Measurements from ENCODE around the gene FGR.

Gene FGR

GRCh38 chr1:27583479-27583878, 51.5 kb downstream of the FGR start:
- DNase-seq: no peak

DNA sequence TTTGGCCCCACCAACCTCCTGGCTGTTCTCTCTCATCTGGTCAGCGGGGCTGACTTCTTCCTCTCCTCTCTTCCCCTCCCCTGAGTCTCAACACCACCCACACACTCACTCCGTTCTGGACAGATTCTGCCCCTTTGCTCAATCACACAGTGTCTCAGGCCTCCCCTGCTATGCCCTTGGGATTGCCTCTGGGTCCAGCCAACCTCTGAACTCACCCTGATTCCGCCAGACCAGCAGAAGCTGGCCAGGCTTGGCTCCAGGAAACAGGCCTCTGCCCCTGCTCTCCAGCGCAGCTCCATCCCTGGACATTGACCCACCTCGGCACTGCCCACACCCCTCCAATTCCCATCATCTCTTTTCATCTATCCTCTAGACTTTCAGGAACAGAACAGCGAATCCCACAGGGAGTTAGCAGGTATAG, 53.2 kb downstream of the FGR start:
- no peak for DNase-seq

GRCh38 chr1:27577504-27578188, 57.3 kb downstream of the FGR start:
- DNase-seq: no peak

GRCh38 chr1:27576806-27577227, 58.2 kb downstream of the FGR start:
- DNase-seq: no peak

DNA sequence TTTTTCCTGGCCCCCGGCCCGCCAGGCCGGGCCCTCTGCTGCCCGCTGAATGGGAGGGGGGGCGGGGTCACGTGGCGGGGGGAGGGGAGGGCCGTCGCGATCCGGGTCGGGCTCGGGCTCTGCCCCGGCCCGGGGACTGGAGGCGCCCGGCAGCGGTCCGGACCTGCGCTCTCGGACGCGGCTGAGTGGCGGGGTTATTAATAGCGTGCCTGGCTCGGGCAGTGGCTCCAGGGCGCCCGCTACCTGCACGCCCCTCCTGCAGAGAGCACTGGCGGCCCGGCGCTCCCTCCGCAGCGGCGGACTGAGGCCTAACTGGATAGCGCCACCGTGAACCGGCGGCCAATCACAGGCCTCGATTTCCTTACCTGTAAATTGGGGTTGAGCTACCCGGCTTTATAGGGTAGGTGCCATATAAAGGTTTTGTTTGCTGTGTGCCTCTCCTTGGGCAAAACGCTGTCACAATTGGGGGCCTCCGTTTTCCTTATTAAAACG, 59.1 kb downstream of the FGR start:
- DNase-seq: no peak

DNA sequence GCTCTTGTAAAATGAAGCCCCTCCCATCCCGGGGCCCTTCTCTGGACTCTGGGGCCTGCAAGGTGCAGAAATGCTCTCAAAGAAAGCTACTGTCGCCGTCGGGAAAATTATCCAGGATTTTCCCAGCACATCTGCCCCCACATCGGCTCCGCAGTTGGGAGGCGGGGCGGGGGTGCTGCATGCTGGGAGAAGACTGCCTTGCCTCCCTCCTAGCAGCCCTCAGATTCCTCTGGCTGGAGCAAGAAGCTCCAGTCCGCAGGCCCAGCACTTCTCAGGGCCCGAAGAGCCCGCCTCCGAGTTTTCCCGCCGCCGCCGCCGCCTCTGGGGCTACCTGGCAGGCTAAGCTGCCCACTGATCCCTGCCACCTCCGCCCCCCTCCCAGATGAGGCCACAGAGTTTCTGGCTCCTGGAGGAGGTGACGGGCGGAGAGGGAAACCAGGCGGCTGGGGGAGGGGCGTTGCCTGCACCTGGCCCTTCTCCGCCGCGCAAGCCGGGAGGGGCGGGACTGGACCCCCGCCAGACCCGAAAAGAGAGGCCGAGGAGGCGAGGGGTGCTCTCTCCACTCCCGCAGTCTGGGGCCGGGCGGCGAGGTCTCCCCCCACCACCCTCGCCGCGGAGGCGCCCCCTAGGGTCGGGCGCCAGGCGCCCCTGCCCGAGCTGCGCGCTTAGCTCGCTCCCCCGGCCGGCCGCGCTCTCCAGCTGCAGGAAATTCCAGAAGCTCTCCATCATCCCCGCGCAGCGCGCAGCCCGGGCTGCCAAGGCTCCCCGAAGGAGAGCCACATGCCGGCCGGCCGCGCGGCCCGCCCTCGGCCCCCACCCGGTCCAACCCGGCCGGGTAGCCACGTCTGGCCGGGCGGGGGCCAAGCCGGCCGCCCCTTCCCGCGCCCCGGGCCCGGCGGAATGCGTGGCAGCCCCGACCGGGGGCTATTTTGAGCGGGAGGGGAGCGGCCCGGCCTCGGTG, 59.8 kb downstream of the FGR start:
- no peak for DNase-seq

DNA sequence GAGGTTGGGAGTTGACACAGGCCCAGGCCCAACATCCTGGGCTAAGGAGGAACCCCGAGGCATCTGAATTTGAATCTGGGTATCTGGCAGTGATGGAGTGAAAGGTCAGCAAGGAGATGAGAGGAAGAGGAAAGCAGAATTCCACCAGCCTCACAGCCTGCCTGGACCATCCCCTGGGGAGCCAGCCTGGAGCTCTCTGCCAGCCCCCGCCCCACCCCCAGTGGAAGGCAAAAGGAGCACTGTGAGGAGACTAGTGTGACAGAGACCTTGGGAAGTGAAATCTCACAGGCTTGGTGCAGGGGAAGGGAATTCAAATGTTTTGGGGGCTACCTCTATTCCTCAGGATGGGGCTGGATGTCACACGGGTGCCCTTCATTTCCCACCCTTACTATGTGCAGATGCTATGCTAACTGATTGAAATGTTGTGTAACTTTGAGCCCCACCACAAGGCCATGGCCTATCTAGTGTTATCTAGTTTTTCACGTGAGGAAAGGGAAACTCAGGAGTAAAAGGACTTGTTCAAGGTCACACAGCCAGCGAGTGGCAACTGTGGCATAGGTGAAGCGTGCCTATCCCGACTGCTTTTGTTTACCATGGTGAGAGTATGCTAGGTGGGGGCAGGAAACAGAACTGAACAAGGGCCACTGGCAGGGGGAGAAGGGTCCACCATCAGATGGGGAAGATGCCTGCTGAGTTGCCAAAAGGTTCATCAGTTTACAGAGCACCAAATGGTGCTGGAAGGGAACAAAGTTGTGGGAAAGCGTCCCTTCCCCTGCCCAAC, 60.8 kb downstream of the FGR start:
- no peak for DNase-seq

GRCh38 chr1:27572679-27573426, 62.1 kb downstream of the FGR start:
- no peak for DNase-seq

GRCh38 chr1:27572019-27572678, 62.8 kb downstream of the FGR start:
- DNase-seq: no peak

GRCh38 chr1:27571439-27572018, 63.5 kb downstream of the FGR start:
- no peak for DNase-seq

GRCh38 chr1:27570784-27571183, 64.2 kb downstream of the FGR start:
- no peak for DNase-seq

GRCh38 chr1:27570356-27570755, 64.6 kb downstream of the FGR start:
- DNase-seq: no peak

DNA sequence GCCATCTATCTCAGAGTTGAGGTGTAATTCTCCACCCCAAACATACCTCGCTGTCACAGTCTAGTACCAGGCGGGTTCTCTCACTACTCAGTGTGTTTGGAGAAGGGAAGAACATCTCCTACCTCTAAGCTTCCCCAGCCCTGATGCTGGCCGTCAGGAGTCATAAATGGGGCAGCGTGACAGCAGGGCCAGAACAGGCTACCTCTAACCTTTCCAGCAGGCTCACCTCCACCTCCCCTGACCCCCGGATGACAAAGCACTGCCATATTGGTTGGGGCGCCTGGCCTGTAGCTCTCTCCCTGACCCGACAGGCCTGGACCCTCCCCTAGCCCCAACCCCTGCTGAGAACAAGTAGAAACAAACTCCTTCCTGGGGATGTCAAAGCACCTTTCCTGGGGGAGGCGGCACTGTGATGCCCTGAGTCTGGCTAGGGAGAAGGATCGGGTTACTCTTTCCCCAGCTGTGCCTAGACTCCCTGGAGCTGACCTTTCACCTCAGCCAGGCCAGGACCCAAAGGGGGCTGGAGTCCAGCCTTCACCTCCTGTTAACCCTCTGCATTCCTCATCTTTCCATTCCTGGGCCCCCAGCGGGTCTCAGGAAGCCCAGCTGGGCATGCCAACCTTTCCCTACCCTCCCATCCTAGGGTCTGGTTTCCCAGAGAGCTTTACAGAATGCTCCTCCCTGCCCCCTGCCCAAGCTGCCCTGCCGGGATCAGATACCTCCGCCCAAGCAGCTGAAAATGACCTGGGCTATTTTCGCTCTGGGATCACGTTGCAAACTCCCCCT, 65.3 kb downstream of the FGR start:
- no peak for DNase-seq

DNA sequence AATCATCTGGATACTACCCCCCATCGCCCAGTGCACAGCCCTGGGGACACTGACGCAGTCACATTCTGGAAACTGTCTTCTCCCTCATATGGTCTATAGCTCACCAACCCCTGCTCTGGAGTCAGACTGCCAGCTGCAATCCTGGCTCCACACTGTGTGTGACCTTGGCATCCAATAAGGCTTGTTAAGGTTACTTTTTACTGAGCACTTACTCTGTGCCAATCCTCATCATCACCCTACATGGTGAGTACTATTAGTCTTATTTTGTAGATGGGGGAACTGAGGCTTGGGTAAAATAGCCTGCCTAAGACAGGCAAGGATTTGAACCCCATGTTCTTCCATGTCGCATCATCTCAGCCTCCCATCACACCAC, 65.9 kb downstream of the FGR start:
- no peak for DNase-seq

GRCh38 chr1:27568300-27569087, 66.5 kb downstream of the FGR start:
- peak; percentile 95 to 97 for DNase-seq

DNA sequence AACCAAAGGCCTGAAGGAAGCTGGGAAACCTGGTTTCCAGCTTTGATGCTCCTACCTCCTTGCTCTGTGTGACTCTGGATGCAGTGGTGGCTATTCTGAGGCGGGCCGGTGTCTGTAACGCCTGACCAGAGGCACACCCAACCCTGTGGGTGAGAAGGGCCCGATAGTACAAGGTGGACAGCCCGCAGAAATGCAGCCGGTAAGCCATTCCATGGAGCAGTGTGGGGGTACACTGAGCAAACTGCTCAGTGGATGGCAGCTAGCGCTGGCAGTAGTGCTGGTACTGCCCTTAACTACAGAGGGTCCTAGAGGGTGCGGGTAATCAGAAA, 67.0 kb downstream of the FGR start:
- DNase-seq: no peak

- DNase-seq: no peak
Measured at GRCh38 chr1:27567146-27567526, 67.8 kb downstream of the FGR start.

- no peak for DNase-seq
Measured at GRCh38 chr1:27566462-27567145, 68.4 kb downstream of the FGR start.
